HG02623 (cell line): ENCODE results near the gene NAMPT.
"Not testable (repeated sequence)": the region's sequence is repeated elsewhere in the genome, so short reads cannot be mapped to it uniquely, and the experiment has no call there.

Experiments used
- ATAC-seq: cut with Tn5 transposase; IDR thresholded peaks from one replicate; pipeline ENCODE4 v1.9.1; 2021; ENCODE audit warnings: moderate library complexity; ENCODE audit not compliant: unreplicated experiment

Gene NAMPT

GRCh38 chr7:106305732-106306131, 20.9 kb upstream of the NAMPT start:
- ATAC-seq = no peak

GRCh38 chr7:106304568-106304967, 19.8 kb upstream of the NAMPT start:
- ATAC-seq = no peak

- ATAC-seq = not testable (repeated sequence)
These were observed 13.8 kb upstream of the NAMPT start for GRCh38 chr7:106298631-106299030.

GRCh38 chr7:106298155-106298554, 13.4 kb upstream of the NAMPT start:
- ATAC-seq = not testable (repeated sequence)

- ATAC-seq = no peak
These were observed 9.6 kb upstream of the NAMPT start for GRCh38 chr7:106294334-106294733.

DNA sequence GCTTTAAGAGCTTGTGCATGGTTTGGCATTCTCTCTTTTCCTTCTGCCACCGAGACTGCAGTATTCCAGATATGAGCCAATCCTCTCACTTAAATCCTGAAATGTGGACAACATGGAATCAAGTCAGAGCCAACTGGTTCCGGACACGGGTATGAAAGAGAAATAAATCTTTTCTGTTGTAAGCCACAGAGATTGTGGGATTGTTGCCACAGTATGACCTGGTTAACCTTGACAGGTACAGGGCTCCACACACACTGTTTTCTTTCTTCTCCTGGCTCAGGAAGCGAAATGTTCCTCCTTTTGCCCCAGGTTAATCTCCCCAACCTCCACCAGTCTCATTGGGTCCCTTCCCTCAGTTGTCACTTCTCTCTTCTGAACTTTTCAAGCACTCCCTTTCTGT, 6.5 kb upstream of the NAMPT start:
- ATAC-seq = no peak

- no peak for ATAC-seq
These were observed 5.5 kb upstream of the NAMPT start for GRCh38 chr7:106290319-106290718.

- no peak for ATAC-seq
These were observed 5.1 kb upstream of the NAMPT start for GRCh38 chr7:106289848-106290247.

GRCh38 chr7:106288263-106288662, 3.5 kb upstream of the NAMPT start:
- ATAC-seq = no peak

GRCh38 chr7:106287786-106288185, 3.0 kb upstream of the NAMPT start:
- ATAC-seq = no peak

GRCh38 chr7:106285855-106286492, 1.2 kb upstream of the NAMPT start:
- no peak for ATAC-seq

DNA sequence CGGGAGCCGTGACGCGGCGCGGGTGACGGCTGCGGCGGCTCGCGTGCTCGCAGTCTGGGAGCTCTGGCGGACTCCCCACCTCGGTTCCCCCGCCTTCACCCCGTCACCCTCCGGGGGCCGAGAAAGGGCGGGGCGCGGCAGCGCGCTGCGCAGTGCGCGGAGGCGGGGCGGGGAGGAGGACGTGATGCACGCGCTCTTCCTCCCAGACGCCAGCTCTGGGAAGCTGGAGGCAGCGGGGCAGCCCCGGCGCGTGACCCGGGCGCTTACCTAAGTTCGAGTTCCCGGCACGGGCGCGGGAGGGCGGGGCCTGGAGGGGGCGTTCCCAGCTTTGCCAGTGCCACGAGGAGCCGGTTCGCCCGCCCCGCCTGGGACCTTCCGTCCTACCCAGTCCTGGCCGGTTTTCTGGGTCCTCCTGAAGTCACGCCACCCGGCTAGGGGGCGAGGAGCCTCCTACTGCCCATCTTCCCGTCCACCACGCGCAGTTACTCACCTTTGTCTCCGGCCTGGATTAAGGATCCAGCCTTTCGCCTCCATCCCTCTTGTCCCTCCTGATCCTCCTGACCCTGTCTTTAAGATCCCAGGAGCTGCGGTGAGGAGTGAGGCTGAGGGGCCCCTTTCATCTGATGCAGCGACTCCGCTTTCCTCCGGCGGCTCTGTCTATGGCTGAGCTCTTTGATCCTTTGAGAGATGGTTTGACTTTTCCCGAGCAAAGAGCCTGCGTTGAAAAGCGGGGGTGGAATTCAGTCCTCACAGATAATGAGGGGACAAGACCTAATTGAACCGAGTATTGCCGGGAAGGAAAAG, 470 bp upstream of the NAMPT start:
- ATAC-seq = peak; percentile 76

DNA sequence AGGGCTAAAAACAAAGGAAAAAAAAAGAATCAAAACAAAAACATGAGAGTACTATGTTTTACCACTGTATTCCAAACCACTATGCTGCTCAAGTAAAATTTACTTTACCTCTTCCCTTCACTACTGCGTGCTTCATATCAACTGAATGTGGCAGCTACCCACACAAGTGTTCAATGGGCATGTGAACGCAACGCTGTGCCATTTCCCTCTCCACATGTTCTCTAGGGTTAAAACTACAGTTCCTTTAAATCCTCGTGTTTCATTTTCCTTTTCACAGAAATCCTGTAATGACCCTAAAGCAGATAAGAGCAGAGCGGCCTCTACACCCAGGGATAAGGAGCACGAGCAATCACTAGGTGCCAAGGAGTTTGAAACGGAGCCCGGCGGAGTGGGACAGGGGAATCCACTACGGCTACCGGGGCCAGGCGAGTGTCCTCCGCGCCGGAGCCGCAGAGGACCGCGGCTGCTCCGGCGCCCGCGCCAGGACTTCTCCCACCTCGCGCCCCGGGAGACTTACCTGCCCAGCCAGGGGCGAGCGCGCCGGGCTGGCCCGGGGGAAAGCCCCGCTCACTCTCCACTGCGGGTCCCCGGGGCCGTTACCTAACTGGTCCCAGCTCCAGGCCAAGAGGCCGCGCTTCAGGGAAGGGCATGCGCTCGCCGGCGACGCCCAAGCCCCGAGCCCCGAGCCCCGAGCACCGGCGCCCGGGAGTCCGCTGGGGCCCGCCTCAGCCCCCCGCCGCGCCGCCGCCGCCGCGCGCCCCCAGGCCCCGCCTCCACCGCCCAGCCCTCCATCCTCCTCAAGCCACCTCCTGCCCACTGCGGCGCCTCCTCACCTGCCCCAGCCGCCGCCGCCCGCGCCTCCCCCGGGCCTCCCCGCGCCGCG, 711 bp downstream of the NAMPT start:
- peak; percentile 21 for ATAC-seq

DNA sequence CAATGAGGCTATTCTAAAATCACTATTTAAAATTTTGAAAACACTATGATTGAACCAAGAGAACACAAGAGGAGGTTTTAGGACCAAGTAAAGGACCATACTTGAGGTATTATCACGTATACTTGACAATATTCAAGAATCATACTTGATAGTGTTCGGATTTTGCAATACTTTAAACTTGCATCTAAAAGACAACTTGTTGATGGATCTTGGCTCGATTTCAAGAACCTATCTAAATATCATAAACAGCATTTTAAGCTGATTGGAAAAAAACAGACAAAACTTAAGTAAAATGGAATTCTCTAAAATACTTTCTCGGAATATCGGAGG, 1.3 kb downstream of the NAMPT start:
- ATAC-seq = no peak

DNA sequence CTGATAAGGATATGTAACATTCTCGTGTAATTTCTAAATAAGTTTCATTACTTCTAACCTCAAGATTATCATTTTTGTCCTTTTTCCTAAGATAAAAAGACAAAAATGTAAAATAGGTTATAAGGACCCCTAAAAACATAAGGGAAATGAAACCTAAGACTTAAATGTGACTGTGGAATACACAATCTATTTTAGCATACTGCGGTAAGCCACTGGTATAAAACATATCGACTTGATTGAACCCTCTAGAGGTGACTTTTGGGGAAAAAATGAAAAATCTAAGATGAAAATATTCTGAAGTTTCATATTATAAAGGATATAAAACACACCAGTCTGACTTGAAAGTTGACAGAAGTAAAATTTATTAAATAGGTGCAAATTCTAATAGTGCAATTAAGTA, 1.9 kb downstream of the NAMPT start:
- ATAC-seq = no peak

DNA sequence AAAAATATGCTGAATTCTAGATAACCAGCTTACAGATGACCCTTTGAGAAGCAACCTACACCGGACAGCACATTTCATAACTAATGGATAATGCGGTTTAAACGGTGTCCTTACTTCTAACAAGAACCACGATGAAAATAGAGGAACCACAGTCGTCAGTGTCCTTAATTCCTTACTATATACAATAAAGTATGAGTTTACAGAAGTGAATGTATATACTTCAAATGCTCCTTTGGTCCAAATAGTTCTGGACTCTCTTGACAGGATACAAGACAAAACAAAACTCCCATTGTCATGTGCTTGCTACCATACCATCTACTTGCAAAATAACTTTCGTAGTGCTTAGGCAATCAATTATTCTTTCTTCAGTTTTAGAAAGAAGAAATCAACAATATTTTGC, 2.4 kb downstream of the NAMPT start:
- no peak for ATAC-seq

DNA sequence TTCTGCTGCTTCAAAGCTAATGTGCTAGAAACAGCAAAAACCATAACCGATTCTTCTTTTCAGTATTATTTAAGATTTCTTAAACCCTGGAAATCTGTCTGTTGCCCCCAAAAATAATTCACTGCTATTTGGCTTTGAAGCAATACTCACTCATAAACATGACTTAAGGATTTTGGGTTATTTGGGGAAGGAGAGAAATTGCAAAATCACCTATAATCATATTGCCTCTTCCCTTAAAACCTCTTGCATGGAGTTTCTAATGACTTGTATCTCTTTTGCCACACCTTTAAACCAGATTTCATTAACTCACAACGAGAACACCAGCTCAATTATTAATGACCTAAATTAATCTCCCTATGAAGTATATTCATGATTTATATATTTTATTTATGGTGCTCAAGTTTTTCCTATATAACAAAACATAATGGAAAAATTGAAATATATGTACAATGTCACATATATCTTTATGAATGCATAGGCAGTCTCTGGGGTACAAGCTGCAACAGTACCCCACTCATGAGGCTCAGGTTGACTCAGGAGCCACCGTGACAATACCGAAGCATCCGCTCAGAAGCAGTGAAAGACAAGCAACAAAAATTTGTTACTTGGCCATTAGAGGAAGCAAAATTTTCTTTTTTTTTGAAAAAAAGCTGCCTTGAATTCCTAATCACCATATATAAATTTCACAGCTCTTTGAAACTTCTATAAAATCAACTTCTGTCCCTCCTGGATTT, 3.0 kb downstream of the NAMPT start:
- ATAC-seq = no peak

- no peak for ATAC-seq
These were observed 3.7 kb downstream of the NAMPT start for GRCh38 chr7:106281127-106281526.

DNA sequence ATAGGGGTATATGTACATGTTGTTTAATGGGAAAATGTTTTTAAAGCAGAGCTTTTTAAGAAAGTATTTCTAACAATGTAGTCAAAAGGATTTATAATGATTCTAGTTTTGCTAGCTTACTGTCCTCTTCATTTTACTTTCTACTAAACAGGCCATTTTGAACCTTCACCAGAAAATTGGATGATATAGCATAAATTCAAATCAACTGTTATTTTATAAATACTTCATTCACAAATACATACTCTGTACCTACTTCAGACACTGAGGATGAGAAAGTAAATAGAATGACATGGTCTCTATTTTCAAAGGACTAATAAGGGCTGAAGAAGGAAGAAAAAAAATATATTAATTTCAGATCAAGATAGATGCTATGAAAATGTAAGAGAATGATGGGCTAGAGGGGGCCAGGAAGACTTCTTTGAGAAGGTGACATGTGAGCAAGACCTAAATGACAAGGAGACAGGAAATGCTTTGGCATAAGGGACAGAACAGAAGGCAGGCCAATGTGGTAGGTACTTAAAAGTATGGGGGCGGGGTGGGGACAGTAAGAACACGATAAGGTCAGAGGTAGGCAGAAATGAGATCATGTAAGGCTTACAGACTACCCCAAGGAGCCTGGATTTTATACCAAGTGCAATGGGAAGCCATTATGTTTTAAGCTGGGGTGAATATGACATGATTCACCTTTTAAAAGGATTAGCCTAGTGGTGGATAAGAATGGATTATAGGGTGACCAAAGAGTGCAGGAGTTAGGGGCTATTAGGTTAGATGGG, 5.2 kb downstream of the NAMPT start:
- no peak for ATAC-seq

GRCh38 chr7:106278695-106279094, 6.1 kb downstream of the NAMPT start:
- ATAC-seq = no peak
